NCI-H128 (cell line): ENCODE measurements around the gene PSMB8.

Experiments used
- DNase-seq: peaks from one replicate; lab custom pipeline; 2025; ENCODE audit not compliant: unreplicated experiment; lab: John Stamatoyannopoulos, UW

PSMB8 gene

GRCh38 chr6:32857156-32857891 lies 13.5 kb upstream of the PSMB8 start:
- no peak for DNase-seq

GRCh38 chr6:32855467-32856174 lies 11.8 kb upstream of the PSMB8 start:
- no peak for DNase-seq

GRCh38 chr6:32854376-32855178 lies 10.7 kb upstream of the PSMB8 start:
- DNase-seq = no peak

GRCh38 chr6:32853541-32854375 lies 9.9 kb upstream of the PSMB8 start, which contains the start of the genes PSMB9 and TAP1:
Gene PSMB9 (plus strand): TSS chr6:32854192. CDS start chr6:32854230, 38 bp downstream.
Gene TAP1 (minus strand): TSS chr6:32853704. CDS start chr6:32853636, 68 bp downstream.
- peak; percentile 62 for DNase-seq

- no peak for DNase-seq
Observed at GRCh38 chr6:32852844-32853540, 9.1 kb upstream of the PSMB8 start.

DNA sequence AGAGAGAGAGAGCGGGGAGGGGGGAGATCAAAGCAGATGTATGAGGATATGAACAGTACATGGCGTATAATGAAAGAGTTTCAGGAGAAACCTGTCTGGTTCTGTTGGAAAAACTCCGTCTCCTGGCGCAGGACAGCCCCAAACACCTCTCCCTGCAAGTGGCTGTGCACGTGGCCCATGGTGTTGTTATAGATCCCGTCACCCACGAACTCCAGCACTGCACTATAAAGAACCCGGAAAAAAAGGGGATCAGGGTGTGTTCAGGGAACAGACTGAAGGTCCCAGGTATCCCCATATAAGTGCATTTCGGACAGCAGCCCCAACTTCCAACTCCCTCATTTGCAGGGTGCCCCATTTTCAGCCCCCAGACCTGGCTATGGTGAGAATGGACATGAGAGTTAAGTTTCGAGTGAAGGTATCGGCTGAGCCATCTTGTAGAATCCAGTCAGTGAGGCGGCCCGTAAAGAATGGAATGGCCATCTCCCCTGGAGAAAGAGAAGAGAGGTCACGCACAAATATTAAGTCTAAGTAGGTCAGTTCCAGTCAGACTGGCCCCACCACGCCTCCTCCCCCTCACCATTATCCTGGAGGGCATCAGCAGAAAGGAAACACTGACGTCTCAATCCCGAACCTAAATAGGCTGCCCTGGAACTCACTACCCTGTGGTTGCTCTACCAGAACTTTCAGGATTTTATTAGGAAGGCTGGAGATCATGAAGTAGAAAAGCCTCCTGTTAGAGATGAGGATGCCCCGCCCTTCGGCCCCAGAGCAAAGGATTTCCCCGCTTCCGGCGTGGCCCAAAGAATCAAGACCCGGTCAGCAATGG lies 8.4 kb upstream of the PSMB8 start:
- DNase-seq = no peak

DNA sequence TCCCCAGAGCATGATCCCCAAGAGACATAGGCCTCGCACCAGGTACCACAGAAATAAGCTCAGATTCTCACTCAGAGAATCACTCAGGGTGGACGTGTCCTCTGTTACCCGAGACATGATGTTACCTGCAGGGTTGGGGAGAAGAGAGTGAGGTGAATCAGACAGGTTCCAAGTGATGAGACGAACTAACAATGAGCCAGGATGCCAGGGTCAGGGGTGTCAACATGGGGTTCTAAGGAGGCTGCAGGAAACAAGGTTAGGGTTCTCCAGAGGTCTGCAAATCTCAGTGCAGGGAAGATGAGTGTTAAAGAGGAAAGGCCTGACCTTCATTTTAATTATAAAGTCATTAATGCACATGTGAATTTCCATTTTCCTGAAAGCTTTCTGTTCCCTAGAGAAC lies 7.2 kb upstream of the PSMB8 start:
- no peak for DNase-seq

DNA sequence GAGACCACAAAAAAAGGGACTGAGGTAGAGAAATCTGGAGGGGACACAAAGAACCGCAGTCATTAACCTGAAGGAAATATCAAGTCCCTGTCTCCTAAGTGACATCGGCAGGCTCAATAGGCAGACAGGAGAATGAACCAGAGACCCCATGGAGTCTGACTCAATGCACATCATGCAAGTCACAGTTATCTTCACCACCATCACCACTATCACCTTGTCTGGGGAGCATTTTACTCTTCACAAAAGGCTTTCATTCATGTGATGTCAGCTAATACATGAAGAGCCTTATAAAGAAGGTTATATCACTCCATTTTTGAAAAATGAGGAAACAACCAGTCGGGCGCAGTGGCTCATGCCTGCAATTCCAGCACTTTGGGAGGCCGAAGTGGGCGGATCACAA lies 5.3 kb upstream of the PSMB8 start:
- DNase-seq = no peak

- DNase-seq = no peak
Observed at GRCh38 chr6:32847795-32848194, 3.9 kb upstream of the PSMB8 start.

- no peak for DNase-seq
Observed at GRCh38 chr6:32847004-32847403, 3.2 kb upstream of the PSMB8 start.

DNA sequence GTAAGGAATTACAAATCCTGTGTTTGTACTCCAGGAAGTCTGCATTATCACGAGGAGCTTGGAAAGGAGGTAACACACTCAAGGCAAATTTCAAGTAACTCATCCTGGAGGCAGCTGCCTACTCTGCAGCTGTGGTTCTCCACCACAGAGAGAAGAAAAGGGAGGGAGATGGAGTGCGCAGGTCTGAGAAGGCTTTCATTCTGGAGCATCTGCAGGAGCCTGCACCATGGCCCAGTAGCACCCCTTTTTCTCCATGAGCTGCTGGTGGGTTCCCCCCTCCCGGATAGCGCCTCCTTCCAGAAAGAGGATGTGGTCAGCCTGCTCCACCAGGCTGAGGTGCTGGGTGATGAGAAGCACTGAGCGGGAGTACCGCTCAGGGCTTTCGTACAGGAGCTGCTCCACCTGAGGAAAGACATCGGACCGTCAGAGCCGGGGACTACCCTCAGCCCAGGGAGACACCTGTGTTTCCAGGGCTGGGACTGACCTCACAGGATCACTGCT lies 1.6 kb upstream of the PSMB8 start:
- DNase-seq = no peak

DNA sequence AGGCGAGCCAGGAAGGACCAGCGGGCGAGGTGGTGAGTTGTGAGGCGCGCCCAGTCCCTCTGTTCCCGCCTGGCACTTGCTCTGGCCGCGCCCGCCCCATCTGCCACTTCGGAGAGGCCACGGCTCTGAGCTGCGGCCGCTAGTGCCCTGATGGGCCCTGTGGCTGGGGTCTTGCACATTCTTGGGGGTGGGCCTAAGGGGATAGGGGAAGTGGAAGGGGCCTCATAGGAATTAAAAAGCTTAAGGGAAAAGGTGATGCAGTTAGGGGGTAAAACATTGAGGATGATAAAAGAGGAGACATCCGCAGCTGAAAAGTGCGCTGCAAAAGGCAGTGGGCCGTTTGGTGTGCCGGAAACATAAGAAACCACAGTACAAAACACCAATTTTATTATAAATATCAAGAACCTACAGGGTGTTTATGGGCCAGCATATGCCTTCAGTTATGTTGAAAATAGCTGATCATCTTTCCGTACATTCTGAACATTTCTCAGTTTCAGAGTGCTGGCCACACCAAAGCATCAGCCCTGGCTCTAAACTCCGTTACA lies 1.1 kb upstream of the PSMB8 start:
- no peak for DNase-seq

GRCh38 chr6:32843331-32843978 lies 392 bp downstream of the PSMB8 start:
- DNase-seq = no peak

DNA sequence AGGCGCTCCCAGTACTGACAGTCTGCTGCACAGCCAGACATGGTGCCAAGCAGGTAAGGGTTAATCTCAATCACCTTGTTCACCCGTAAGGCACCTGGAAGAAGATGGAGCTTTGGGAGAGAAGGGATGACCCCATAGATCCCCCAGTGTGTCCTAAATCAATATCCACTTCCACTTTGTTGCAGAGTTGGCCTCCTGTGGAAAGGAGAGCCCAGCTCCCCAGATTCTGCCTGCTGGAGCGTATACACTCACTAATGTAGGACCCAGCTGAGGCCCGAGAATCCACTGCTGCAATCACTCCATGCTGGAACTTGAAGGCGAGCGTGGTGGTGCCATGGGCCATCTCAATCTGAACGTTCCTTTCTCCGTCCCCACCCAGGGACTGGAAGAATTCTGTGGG lies 1.2 kb downstream of the PSMB8 start:
- no peak for DNase-seq

DNA sequence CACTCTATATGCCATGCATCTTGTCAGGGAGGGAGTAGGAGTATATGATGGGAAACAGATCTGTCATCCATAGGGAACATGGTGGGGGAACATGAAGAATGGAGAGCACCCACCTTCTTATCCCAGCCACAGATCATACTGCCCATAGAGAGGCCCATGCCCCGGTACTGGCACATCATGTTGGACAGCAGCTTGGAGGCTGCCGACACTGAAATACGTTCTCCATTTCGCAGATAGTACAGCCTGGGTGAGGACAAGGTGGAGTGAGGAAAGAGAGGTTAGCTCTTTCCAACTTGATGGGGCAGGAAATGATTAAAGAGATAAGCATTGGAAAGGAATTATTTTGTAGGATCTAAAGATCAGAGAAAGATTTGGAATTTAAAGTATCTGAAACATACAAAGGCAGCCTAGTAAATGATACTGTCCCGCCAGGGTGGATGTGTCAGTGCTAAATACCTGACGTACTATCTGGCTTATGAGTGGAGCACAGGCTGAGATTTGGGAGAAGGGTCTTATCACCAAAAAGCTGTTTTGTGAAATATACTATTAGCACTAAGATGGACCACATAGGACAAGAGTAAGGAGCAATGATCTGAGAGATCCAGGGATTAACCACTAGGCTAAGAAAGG lies 1.7 kb downstream of the PSMB8 start:
- DNase-seq = no peak

- DNase-seq = no peak
Observed at GRCh38 chr6:32840604-32841246, 3.1 kb downstream of the PSMB8 start.

DNA sequence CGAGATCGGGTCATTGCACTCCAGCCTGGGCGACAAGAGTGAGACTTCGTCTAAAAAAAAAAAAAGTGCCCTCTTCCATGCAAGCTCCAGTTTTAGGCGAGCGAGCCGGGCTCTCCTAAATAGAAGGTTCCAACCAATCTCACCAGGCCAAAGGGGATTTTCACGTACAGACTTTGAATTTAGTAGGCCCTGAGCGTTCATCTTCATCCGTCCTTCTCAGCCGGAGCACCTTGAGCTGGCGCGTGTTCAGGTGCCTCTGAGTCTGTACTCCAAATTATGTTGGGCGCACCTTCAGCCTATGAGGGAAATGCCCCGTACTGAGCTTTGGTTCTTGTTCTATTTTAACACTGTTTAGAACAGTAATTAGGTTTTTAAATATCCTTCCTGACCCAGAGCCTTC lies 4.5 kb downstream of the PSMB8 start:
- no peak for DNase-seq
